GM12892 (cell line): Measurements from ENCODE around the gene MT1X.
"Not testable (repeated sequence)": the region's sequence is repeated elsewhere in the genome, so short reads cannot be mapped to it uniquely, and the experiment has no call there.

ENCODE experiments used
- DNase-seq: peaks from one replicate; pipeline ENCODE4 v3.0.0; 2011; ENCODE audit not compliant: insufficient read length
- FAIRE-seq: peaks from 2 replicates; lab custom pipeline; 2011; peaks lifted over from hg19 to GRCh38; lab: Jason Lieb, UNC
- POLR2A ChIP-seq: IDR thresholded peaks from 2 replicates; pipeline ENCODE4 v1.6.1; 2011; ENCODE audit warnings: low read depth, low read length, control low read depth
- POLR2AphosphoS5 ChIP-seq: IDR thresholded peaks from 2 replicates; pipeline ENCODE4 v1.6.1; 2011; ENCODE audit warnings: low read depth, low read length, control low read depth
- TAF1 ChIP-seq: IDR thresholded peaks from 2 replicates; pipeline ENCODE4 v1.6.1; 2011; ENCODE audit warnings: low read depth, mild to moderate bottlenecking, control low read depth, low read length, borderline replicate concordance

MT1X gene

DNA sequence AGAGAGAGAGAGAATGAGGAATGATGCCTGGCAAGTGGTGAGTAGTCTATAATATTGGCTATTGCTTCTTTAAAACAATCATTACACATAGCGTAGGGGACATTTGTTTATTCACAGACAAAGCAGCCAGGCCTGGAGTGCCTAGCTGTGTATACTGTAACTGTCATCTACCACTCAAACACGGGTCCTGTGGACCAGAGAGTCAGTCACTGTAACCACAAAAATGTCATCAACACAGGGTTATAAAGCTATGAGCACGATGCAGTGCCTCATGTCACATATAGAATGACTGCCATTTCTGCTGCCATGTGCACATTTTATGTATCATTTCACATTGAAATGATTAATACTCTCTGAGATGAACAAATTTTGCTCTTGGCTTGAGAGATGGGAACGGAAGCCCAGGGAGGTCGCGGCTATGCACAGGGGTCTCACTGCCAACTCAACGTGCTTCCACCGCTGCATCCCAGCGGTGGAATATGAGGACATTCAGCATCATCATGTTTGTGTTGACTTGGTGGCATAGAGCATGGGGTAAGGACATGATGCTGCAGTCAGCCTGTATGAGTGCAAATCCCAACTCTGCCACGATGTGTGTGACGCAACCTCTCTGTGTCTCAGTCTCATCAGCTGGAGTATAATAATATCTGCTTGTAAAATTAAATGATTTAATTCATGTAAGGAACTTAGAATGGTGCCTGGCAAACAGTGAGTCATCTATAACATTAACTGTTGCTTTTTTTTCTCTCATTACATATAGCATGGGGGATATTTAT, 9.3 kb upstream of the MT1X start:
- DNase-seq (no peak), FAIRE-seq (no peak)
- no peak for TF ChIP-seq TAF1
- TF ChIP-seq POLR2A, result no peak
- TF ChIP-seq POLR2AphosphoS5, result no peak

DNA sequence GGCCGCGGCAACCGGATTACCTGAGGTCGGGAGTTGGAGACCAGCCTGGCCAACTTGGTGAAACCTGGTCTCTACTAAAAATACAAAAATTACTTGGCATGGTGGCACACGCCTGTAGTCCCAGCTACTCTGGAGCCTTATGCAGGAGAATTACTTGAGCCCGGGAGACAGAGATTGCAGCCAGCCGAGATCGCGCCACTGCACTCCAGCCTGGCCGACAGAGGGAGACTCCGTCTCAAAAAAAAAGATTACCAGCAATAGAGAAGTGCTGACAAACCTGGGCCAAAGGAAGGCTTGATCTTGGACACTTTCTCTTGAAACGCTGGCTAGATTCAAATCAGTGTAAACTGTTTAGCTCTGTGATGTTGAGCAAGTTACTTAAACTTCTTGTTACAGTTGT, 8.3 kb upstream of the MT1X start:
- DNase-seq, result no peak
- TF ChIP-seq POLR2AphosphoS5 (no peak), TAF1 (no peak), POLR2A (no peak)
- FAIRE-seq, result no peak

DNA sequence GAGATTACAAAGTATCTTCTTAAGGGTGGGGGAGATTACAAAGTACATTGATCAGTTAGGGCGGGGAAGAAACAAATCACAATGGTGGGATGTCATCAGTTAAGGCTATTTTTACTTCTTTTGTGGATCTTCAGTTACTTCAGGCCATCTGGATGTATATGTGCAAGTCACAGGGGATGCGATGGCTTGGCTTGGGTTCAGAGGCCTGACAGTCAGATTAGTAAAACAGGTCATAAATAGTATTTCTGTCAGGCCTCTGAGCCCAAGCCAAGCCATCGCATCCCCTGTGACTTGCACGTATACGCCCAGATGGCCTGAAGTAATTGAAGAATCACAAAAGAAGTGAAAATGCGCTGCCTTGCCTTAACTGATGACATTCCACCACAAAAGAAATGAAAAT, 7.7 kb upstream of the MT1X start:
- not testable (repeated sequence) for FAIRE-seq, DNase-seq

DNA sequence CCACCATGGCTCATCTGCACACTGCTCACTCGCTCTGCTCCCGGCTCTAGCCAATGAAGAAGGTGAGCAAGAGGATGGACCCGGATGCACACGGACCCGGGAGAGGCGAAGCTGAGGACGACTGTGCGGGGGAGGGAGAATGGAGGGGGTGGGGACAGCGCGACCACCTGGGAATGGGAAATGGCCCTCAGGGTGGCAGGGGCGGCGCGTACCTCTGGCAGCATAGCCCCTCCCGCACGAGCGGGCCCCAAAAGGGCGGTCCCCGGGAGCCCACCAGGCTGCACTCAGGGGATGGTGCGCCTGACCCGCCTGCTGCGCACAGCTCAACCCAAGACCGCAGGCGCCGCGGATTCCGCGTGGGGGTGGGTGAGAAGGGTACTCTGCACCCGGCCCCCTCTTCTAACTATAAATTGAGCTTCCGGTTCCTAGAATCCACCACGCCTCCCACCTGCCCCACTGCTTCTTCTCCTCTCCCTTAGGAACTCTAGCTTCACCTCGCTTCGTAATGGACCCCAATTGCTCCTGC, 6.5 kb upstream of the MT1X start:
- TF ChIP-seq TAF1, result no peak
- no peak for TF ChIP-seq POLR2A
- TF ChIP-seq POLR2AphosphoS5, result no peak
- no peak for DNase-seq
- no peak for FAIRE-seq

DNA sequence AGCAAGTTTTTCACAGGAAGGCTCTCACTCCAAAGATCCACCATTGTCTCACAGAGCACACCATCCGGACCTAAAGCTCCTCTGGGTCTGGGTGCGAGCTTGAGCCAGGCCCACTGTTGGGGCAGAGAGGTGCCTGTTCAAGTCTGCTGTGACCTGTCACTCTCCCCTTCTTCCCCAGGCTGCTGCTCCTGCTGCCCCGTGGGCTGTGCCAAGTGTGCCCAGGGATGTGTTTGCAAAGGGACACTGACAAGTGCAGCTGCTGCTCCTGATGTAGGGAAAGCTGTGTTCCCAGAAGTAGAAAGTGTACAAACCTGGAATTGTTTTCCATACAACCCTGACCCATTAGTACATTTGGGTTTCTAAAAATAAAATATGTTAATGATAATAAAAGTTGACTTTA, 4.8 kb upstream of the MT1X start:
- FAIRE-seq (no peak), DNase-seq (no peak)
- no peak for TF ChIP-seq TAF1

DNA sequence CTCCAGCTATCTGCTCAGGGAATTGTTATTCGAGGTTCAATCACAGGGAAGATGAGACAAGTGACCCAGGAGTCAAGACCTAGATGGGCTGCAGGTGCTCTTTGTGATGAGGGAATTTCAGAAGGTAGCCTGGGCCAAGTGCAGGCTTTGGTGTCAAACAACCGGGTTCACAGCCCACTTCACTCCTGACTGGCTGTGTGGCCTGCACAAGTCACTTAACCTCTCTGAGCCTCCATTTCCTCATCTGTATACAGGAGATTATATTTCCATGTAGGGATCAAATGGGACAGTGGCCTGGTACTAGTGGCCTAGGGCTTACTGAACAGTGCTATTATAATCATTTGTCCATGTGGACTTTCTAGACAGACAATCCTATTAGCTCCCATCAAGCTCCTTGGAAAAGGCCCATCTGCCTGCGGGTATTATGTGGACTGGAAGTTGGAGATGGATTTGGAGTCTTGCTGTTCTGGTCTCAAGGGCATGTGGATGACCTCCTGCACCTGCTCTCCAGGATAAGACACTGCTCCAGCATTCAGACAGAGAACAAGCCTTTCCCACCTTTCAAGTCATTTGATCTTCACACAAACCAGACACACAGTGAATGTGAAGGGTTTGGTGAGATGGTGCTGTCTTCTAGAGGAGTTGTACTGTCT, 3.1 kb upstream of the MT1X start:
- FAIRE-seq (no peak), DNase-seq (no peak)
- no peak for TF ChIP-seq TAF1
- no peak for TF ChIP-seq POLR2A
- no peak for TF ChIP-seq POLR2AphosphoS5

DNA sequence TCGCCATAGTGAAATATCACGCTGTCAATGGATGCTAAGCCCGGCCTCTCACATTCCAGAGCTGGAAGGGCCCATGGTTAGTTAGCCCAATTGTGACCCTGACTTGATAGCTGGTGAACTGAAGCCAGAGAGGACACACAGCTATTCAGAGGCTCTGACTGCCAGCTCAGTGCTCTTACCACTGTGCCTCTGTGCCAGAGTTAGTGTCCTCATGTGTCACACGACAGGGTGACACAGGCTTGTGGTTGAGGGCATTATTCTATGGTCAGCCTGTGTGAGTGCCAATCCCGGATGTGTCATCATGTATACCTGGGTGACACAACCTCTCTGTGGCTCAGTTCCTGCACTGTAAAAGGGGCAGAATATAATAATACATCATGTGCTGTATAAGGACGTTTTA, 2.5 kb upstream of the MT1X start:
- TF ChIP-seq POLR2AphosphoS5 (no peak), POLR2A (no peak), TAF1 (no peak)
- DNase-seq (no peak), FAIRE-seq (no peak)

DNA sequence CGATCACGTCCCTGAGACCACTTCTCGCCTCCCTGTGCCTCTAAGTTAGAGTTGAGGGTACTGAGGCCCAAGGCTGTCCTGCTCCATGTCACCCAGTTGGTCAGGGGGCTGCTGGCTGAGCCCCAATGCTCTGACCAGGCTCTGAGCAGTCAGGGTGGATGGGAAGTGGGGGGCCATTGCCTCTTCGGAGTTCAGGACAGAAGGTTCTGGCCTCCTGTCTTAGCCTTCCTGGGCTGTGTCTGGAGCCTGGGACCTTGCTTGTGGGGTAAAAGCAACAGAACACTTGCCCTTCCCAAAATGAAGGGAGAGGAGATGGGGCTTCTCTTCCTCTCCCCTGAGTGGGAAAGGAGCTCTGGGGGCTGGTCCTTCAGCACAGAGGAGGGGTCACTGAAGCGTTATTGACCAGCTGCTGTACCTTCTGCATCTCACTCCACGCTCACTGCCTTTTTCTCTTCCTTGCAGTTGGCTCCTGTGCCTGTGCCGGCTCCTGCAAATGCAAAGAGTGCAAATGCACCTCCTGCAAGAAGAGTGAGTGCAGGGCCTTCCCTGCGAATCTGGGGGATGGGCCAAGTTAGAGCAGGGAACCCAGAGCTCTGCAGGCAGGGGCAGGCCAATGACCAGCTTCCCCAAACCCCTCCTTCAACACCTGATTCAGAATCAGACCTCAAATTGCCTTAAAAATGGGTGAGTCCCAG, 580 bp downstream of the MT1X start:
- no peak for FAIRE-seq
- no peak for DNase-seq
- TF ChIP-seq TAF1 (no peak), POLR2A (no peak), POLR2AphosphoS5 (no peak)

DNA sequence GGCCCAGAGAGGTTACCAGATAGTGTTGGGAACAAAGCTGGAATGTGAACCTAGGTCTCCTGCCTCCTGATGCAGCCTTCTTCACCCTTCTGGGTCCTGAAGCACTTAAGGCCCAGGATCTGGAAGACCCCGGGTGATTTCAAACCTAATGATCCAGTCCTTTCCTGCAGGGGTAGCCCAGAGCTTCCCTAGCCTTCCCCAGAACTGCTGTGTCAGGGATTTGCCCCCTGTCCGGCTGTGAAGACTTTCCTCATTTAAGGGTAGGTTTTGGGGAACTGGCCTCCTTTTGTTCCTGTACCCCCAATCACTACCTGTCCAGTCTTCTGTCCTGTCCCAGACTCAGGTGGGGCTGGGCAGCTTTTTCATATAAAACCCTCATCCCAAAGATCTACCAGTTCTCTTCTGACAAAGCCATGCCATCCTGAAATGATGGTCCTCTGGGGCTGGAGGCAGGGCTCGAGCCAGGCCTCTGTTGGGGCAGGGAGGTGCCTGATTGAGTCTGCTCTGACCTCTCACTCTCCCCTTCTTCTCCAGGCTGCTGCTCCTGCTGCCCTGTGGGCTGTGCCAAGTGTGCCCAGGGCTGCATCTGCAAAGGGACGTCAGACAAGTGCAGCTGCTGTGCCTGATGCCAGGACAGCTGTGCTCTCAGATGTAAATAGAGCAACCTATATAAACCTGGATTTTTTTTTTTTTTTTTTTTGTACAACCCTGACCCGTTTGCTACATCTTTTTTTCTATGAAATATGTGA, 1.3 kb downstream of the MT1X start:
- FAIRE-seq, result no peak
- no peak for DNase-seq
- no peak for TF ChIP-seq POLR2A
- no peak for TF ChIP-seq TAF1
- no peak for TF ChIP-seq POLR2AphosphoS5

DNA sequence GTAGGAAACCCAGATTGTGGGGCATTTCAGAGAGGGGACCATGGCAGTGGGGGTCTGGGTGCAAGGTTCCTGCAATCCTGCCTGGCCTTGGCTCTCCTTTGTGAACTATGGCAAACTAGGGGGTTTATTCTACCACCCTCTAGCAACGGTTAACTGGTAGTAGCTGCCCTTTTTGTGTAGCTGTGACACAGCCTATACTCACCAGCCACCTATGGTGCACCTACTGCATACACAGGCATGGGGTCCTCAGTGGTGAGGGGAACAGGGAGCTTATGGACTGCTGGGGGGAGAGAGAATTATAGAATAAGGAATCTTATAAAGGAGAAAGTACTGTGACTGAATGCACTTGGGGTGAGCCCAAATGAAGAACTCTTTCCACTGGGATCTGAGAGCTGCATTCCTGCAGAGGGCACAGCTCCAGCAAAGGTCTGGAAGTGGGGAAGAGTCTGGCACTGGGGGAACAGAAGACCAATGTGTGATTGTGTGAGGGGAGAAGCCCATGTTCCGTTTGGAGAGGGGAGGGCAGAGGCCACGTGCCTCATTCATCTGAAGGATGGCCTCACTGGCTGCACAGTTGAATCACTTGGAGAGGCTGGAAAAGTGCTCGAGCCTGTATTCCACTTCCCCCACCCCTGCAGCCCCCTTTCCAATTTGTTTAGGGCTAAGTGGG, 2.1 kb downstream of the MT1X start:
- no peak for FAIRE-seq
- no peak for DNase-seq
- TF ChIP-seq POLR2A (no peak), POLR2AphosphoS5 (no peak), TAF1 (no peak)

DNA sequence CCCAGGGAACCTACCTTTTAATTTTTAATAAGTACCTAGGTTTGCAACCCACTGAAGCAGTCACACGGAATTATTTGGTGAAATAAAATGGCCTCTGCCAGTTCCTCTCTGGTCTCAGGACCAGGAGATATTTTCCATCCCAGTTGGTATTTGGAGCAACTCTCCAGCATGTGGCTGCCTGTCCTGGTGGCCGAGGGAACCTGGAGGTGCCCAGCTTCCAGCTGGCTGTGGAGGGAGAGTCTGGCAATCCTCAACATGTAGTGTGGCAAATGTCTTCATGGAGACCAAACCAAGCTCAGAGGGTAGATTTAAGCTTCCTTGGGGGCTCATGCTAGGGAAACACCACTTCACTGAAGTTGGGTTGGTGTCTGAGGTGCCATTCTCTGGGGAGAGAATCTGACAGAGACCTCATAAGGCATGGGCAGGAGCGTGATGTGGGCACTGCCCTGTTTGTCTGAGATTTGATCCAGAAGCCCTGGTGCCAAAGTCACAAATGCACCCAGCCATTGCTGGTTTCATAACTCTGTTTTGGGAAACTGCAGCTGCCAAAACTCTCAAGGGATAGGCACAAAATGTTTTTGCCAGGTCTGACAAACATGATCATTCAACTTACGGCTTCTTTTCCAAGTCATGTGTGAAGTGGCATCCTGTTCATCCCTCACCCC, 2.8 kb downstream of the MT1X start:
- TF ChIP-seq POLR2AphosphoS5, result no peak
- no peak for TF ChIP-seq TAF1
- TF ChIP-seq POLR2A, result no peak
- FAIRE-seq (no peak), DNase-seq (no peak)

DNA sequence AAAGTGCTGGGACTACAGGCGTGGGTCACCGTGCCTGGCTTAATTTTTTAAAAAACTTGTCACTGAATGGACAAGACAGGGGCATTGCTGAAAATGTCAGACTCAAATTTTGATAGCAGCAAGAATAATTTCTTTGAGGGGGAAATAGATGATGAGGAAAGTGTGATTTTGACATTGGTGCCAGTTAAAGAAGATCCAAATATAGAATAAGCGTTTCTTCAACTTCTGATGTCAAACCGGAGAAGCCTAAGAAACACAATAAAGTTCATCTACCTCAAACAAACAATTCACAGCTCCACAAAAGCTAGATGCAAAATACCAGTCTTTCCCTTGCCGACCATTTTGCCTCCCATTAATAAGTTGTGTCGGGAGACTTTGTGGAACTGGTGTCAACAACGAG, 4.5 kb downstream of the MT1X start:
- TF ChIP-seq TAF1, result no peak
- TF ChIP-seq POLR2AphosphoS5, result no peak
- TF ChIP-seq POLR2A, result no peak
- DNase-seq, result no peak
- no peak for FAIRE-seq
